IMR-90 (cell line): ENCODE data around the gene RPS27A. TPM values are rescaled to one million over a fixed set of nuclear protein-coding genes. Genes with fewer than 3 reads are reported as not detected.

Source experiments
- ATAC-seq: fragments of 200-7000 bp; cut with Tn5 transposase; 2 replicates; pipeline ENCODE4 v1.9.1; 2020; ENCODE audit warnings: low read depth, mild to moderate bottlenecking, moderate library complexity
- BruUV-seq: library from RNA; stranded (reverse); fragments of 400-500 nt; replicated peaks from 2 replicates; lab custom pipeline; 2021; lab: Mats Ljungman, UMichigan
- CTCF ChIA-PET: fragments of 300-600 bp; formaldehyde crosslinking; extraction: SDS; loops from one replicate; lab custom pipeline; 2021; ENCODE audit warnings: antibody characterized with exemption; lab: Yijun Ruan, JAX
- POLR2A ChIA-PET: fragments of 300-600 bp; sonication (Branson Sonifier 250); formaldehyde crosslinking; loops from one replicate; lab custom pipeline; 2022; ENCODE audit warnings: antibody characterized with exemption; ENCODE audit not compliant: unreplicated experiment; lab: Charles Lee
- DNase-seq: peaks from one replicate; pipeline ENCODE4 v3.0.0; 2013
- H2AFZ ChIP-seq: replicated peaks from 2 replicates; pipeline ENCODE3; 2013; ENCODE audit warnings: low read length, mild to moderate bottlenecking; ENCODE audit not compliant: poor library complexity
- H2AK5ac ChIP-seq: 2 replicates; pipeline ENCODE4 v1.6.1; 2013; ENCODE audit warnings: low read depth, low read length, inconsistent platforms
- H2AK9ac ChIP-seq: replicated peaks from 2 replicates; pipeline ENCODE3; 2013; ENCODE audit warnings: mild to moderate bottlenecking, low read depth, low read length, moderate library complexity; ENCODE audit not compliant: poor library complexity
- H2BK120ac ChIP-seq: 2 replicates; pipeline ENCODE4 v1.6.1; 2013; ENCODE audit warnings: low read depth, low read length, inconsistent platforms
- H2BK15ac ChIP-seq: 3 replicates; pipeline ENCODE4 v1.6.1; 2013; ENCODE audit warnings: low read depth, low read length, inconsistent platforms
- H2BK20ac ChIP-seq: 2 replicates; pipeline ENCODE4 v1.6.1; 2013; ENCODE audit warnings: low read depth, mild to moderate bottlenecking, inconsistent platforms, low read length, moderate library complexity
- H2BK5ac ChIP-seq: 2 replicates; pipeline ENCODE4 v1.6.1; 2013; ENCODE audit warnings: mild to moderate bottlenecking, low read depth, low read length, inconsistent platforms; ENCODE audit not compliant: poor library complexity, severe bottlenecking
- H3K14ac ChIP-seq: replicated peaks from 2 replicates; pipeline ENCODE4 v1.6.1; 2013; ENCODE audit warnings: low read depth, low read length, inconsistent platforms
- H3K18ac ChIP-seq: 2 replicates; pipeline ENCODE4 v1.6.1; 2013; ENCODE audit warnings: low read depth, low read length, control low read depth
- H3K23ac ChIP-seq: 2 replicates; pipeline ENCODE4 v1.6.1; 2013; ENCODE audit warnings: low read depth, low read length, inconsistent platforms
- H3K27ac ChIP-seq: 2 replicates; pipeline ENCODE4 v1.5.1; 2013; ENCODE audit warnings: mild to moderate bottlenecking, control low read depth, low read length; ENCODE audit not compliant: insufficient read depth
- H3K27me3 ChIP-seq: 2 replicates; pipeline ENCODE4 v1.6.1; 2013; ENCODE audit warnings: low read length; ENCODE audit not compliant: control insufficient read depth, insufficient read depth
- H3K36me3 ChIP-seq: 2 replicates; pipeline ENCODE4 v1.6.1; 2013; ENCODE audit warnings: low read length, mixed read lengths; ENCODE audit not compliant: control insufficient read depth, insufficient read depth
- H3K4ac ChIP-seq: 2 replicates; pipeline ENCODE4 v1.6.1; 2013; ENCODE audit warnings: low read depth, low read length, inconsistent platforms
- H3K4me1 ChIP-seq: 2 replicates; pipeline ENCODE4 v1.6.1; 2013; ENCODE audit warnings: low read length, mixed read lengths; ENCODE audit not compliant: control insufficient read depth, insufficient read depth
- H3K4me2 ChIP-seq: 2 replicates; pipeline ENCODE4 v1.6.1; 2013; ENCODE audit warnings: low read depth, mild to moderate bottlenecking, control low read depth, low read length, moderate library complexity
- H3K4me3 ChIP-seq: 2 replicates; pipeline ENCODE4 v1.5.1; 2013; ENCODE audit warnings: low read depth, mild to moderate bottlenecking, control low read depth, low read length, moderate library complexity; ENCODE audit not compliant: insufficient read depth
- H3K56ac ChIP-seq: 2 replicates; pipeline ENCODE4 v1.6.1; 2013; ENCODE audit warnings: low read length, inconsistent platforms; ENCODE audit not compliant: insufficient read depth; ENCODE audit errors: extremely low read depth
- H3K79me1 ChIP-seq, 2 experiments: 2 replicates each; pipeline ENCODE4 v1.6.1; 2013; ENCODE audit warnings: low read length in 2 of 2, inconsistent platforms in 1 of 2, low read depth in 1 of 2
- H3K9ac ChIP-seq: 2 replicates; pipeline ENCODE4 v1.6.1; 2013; ENCODE audit warnings: low read depth, low read length, control low read depth
- H3K9me1 ChIP-seq: 2 replicates; pipeline ENCODE4 v1.6.1; 2013; ENCODE audit warnings: low read length, inconsistent platforms; ENCODE audit not compliant: insufficient read depth
- H3K9me3 ChIP-seq: 2 replicates; pipeline ENCODE4 v1.6.1; 2013; ENCODE audit warnings: low read length; ENCODE audit not compliant: control insufficient read depth, insufficient read depth
- H4K20me1 ChIP-seq: 2 replicates; pipeline ENCODE4 v1.6.1; 2013; ENCODE audit warnings: low read length, inconsistent platforms; ENCODE audit not compliant: insufficient read depth
- H4K5ac ChIP-seq: 2 replicates; pipeline ENCODE4 v1.6.1; 2013; ENCODE audit warnings: mild to moderate bottlenecking, low read depth, low read length, control low read depth
- H4K8ac ChIP-seq, 2 experiments: 2 replicates each; pipeline ENCODE4 v1.6.1; 2013; ENCODE audit warnings: low read depth in 2 of 2, low read length in 2 of 2, control low read depth in 1 of 2, inconsistent platforms in 1 of 2
- H4K91ac ChIP-seq: 2 replicates; pipeline ENCODE4 v1.6.1; 2013; ENCODE audit warnings: low read depth, low read length, inconsistent platforms; ENCODE audit not compliant: insufficient read depth
- BHLHE40 ChIP-seq: fragments of 150-350 bp; IDR thresholded peaks from 2 replicates; pipeline ENCODE4 v1.6.1; 2016; ENCODE audit warnings: mild to moderate bottlenecking, low read depth, low read length
- CHD1 ChIP-seq: IDR thresholded peaks from 2 replicates; pipeline ENCODE4 v1.6.1; 2012; ENCODE audit warnings: low read depth, low read length, improper control_type of control experiment
- FOS ChIP-seq: fragments of 150-350 bp; IDR thresholded peaks from 2 replicates; pipeline ENCODE4 v1.6.1; 2016; ENCODE audit warnings: low read depth, low read length
- MAZ ChIP-seq: IDR thresholded peaks from 2 replicates; pipeline ENCODE4 v1.6.1; 2012; ENCODE audit warnings: low read depth, mild to moderate bottlenecking, low read length, improper control_type of control experiment, moderate library complexity, borderline replicate concordance
- MXI1 ChIP-seq: IDR thresholded peaks from 2 replicates; pipeline ENCODE4 v1.6.1; 2012; ENCODE audit warnings: low read depth, mild to moderate bottlenecking, low read length, moderate library complexity, borderline replicate concordance
- NFE2L2 ChIP-seq: fragments of 150-350 bp; IDR thresholded peaks from 2 replicates; pipeline ENCODE4 v1.6.1; 2016; ENCODE audit warnings: low read depth, mild to moderate bottlenecking, low read length
- RAD21 ChIP-seq: IDR thresholded peaks from 2 replicates; pipeline ENCODE4 v1.6.1; 2012; ENCODE audit warnings: low read length, improper control_type of control experiment
- RFX5 ChIP-seq: IDR thresholded peaks from 2 replicates; pipeline ENCODE4 v1.8.0; 2012; ENCODE audit warnings: low read depth, mild to moderate bottlenecking, low read length, moderate library complexity
- SMC3 ChIP-seq: fragments of 150-350 bp; IDR thresholded peaks from 2 replicates; pipeline ENCODE4 v1.6.1; 2016; ENCODE audit warnings: low read depth, mild to moderate bottlenecking, antibody characterized with exemption, low read length, moderate library complexity
- WGBS, 2 experiments: methylation state at CpG; one replicate each; pipeline versions ENCODE4 v1.1.5 to v1.1.7; 2013; ENCODE audit warnings: missing lambda C conversion rate in 2 of 2; ENCODE audit not compliant: insufficient read length in 1 of 2; ENCODE audit errors: extremely low coverage in 2 of 2; 5-methylcytosine and 5-hydroxymethylcytosine counted together
- dilution Hi-C: fragments of 300-500 bp; cut with HindIII; formaldehyde crosslinking; loops from one replicate; pipeline ENCODE4 v1.14.3; 2018; ENCODE audit warnings: low sequenced_read_pairs; ENCODE audit not compliant: unreplicated experiment
- in situ Hi-C: fragments of 300-500 bp; cut with MboI; formaldehyde crosslinking; loops from 3 replicates; pipeline ENCODE4 v1.14.3; 2019; ENCODE audit warnings: low sequenced_read_pairs, inconsistent platforms, mixed read lengths
- intact Hi-C: fragments of 100-400 bp; cut with micrococcal nuclease; formaldehyde crosslinking; loops from 2 replicates; pipeline ENCODE4 v1.10.0; 2022
- polyA plus RNA-seq, 3 experiments: library from polyadenylated mRNA; depleted of rRNA; stranded (reverse); fragments of >200 nt; gene quantifications; 2 replicates each; pipeline ENCODE4 v1.2.3, GENCODE V29; 2012; ENCODE audit warnings: low replicate concordance in 1 of 3
- total RNA-seq: library from RNA; depleted of rRNA; stranded (reverse); fragments of >200 nt; gene quantifications from 2 replicates; pipeline ENCODE4 v1.2.3, GENCODE V29; 2012
- TF ChIP-seq, protein P1 (sequence below): conservative IDR thresholded peaks from 2 replicates; pipeline ENCODE4 v1.5.1; 2012; ENCODE audit warnings: mild to moderate bottlenecking, low read depth, low read length, improper control_type of control experiment

Gene RPS27A
- total and polyA plus RNA-seq, 2 of the 4 experiments (the other 2 are of a cell fraction), result 496 to 1,421 TPM

DNA sequence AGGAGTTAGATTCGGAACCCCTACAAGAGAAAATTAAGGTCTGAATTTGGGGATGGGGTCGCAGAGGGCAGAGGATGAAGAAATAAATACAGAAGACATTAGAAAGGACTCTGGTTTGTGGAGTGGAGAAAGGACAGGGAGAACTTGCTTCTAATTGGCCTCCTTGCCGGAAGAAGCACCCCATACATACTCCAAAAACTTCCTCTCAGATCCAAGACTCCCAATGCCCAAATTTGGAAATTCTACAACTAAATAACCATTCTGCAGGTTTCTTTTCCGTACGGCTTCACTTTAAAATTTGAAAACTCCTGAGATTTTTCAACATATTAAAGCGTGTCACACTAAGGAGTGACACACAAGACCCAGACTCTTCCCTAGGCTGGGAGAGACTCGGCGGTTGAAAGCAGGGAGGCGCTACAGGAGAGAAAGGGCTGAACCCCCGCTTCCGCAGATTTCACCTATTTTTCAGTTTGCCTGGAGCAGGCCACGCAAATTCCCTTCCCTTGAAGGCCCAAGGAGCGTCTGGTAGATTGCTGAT is 873 bp upstream of the RPS27A start:
- Histone ChIP-seq H4K8ac (peak overlapping the region; percentile 96 to 100), H3K36me3 (peaks cover 21% of the 10 kb centered on the region), H4K91ac (peak overlapping the region; percentile 53), H3K27ac (peak overlapping the region; percentile 94), H2AK5ac (peak overlapping the region; percentile 59), H2BK120ac (peak overlapping the region; percentile 0; the same call in 1 of the 2 replicates), H3K14ac (peak overlapping the region; percentile 61), H3K9me1 (no peaks in the 10 kb centered on the region; the same call in 1 of the 2 replicates), H3K23ac (peak overlapping the region; percentile 57), H4K20me1 (peaks cover 26% of the 10 kb centered on the region; the same call in 1 of the 2 replicates), H2BK15ac (no peak overlapping the region), H2BK20ac (no peak overlapping the region), H3K27me3 (no peaks in the 10 kb centered on the region), H3K79me1 (peaks cover 27 to 80% of the 10 kb centered on the region in 2 experiments), H3K9me3 (no peaks in the 10 kb centered on the region), H2AK9ac (peak overlapping the region; percentile 70), H3K4me2 (peak overlapping the region; percentile 81), H3K18ac (peak overlapping the region; percentile 35), H3K56ac (peak overlapping the region; percentile 36), H3K9ac (peak overlapping the region; percentile 98), H3K4me3 (peak overlapping the region; percentile 75), H3K4ac (peak overlapping the region; percentile 76), H2BK5ac (peak overlapping the region; percentile 98), H3K4me1 (peaks cover 3% of the 10 kb centered on the region; the same call in 1 of the 2 replicates), H4K5ac (peak overlapping the region; percentile 81), H2AFZ (peak overlapping the region; percentile 87)
- no CpG with 5 or more reads among the region's 13 CpGs for WGBS, 2 experiments
- no TSS peak for BruUV-seq
- CTCF ChIA-PET, result no interaction called here
- in situ Hi-C loops, result no loop called here
- intact Hi-C loops, result loop anchor here (2.0 to 5.0 kb wide), 2 partner anchors 129 to 183 kb away; no protein-coding TSS in a partner anchor
- POLR2A ChIA-PET, result no interaction called here
- dilution Hi-C loops, result no loop called here
- ATAC-seq (peak; percentile 30), DNase-seq (peak; percentile 10)
- TF ChIP-seq CHD1 (no peak), SMC3 (no peak), RFX5 (no peak), MXI1 (no peak), BHLHE40 (no peak), FOS (no peak), NFE2L2 (no peak), MAZ (no peak), RAD21 (no peak)
- TF ChIP-seq, protein P1, sequence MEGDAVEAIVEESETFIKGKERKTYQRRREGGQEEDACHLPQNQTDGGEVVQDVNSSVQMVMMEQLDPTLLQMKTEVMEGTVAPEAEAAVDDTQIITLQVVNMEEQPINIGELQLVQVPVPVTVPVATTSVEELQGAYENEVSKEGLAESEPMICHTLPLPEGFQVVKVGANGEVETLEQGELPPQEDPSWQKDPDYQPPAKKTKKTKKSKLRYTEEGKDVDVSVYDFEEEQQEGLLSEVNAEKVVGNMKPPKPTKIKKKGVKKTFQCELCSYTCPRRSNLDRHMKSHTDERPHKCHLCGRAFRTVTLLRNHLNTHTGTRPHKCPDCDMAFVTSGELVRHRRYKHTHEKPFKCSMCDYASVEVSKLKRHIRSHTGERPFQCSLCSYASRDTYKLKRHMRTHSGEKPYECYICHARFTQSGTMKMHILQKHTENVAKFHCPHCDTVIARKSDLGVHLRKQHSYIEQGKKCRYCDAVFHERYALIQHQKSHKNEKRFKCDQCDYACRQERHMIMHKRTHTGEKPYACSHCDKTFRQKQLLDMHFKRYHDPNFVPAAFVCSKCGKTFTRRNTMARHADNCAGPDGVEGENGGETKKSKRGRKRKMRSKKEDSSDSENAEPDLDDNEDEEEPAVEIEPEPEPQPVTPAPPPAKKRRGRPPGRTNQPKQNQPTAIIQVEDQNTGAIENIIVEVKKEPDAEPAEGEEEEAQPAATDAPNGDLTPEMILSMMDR, result no peak
